Neural progenitor cell (in vitro differentiated cells): Measurements from ENCODE around the gene ZNF319. TPM values are rescaled to one million over a fixed set of nuclear protein-coding genes. Genes with fewer than 3 reads are reported as not detected.

Experiments
- DNase-seq: peaks from one replicate; pipeline ENCODE4 v3.0.0-alpha.2; 2016; ENCODE audit warnings: low spot score
- H2AFZ ChIP-seq: fragments of 200-600 bp; sonication (generic); replicated peaks from 2 replicates; pipeline ENCODE4 v1.6.1; 2016; ENCODE audit warnings: antibody characterized with exemption
- H3F3A ChIP-seq: fragments of 200-600 bp; sonication (generic); 2 replicates; pipeline ENCODE4 v1.6.1; 2016; ENCODE audit warnings: antibody characterized with exemption, low read depth
- H3K27ac ChIP-seq: fragments of 200-600 bp; sonication (generic); 2 replicates; pipeline ENCODE4 v1.5.1; 2016; ENCODE audit warnings: mild to moderate bottlenecking
- H3K27me3 ChIP-seq: fragments of 200-600 bp; sonication (generic); 2 replicates; pipeline ENCODE4 v1.6.1; 2016; ENCODE audit warnings: mild to moderate bottlenecking, moderate library complexity
- H3K36me3 ChIP-seq: fragments of 200-600 bp; sonication (generic); 2 replicates; pipeline ENCODE4 v1.5.1; 2016
- H3K4me1 ChIP-seq: fragments of 200-600 bp; sonication (generic); 2 replicates; pipeline ENCODE4 v1.6.1; 2016; ENCODE audit warnings: mixed run types
- H3K4me2 ChIP-seq: fragments of 200-600 bp; sonication (generic); 2 replicates; pipeline ENCODE4 v1.6.1; 2016
- H3K4me3 ChIP-seq: fragments of 200-600 bp; sonication (generic); 2 replicates; pipeline ENCODE4 v1.5.1; 2016
- H3K79me2 ChIP-seq: fragments of 200-600 bp; sonication (generic); 2 replicates; pipeline ENCODE4 v1.6.1; 2016; ENCODE audit warnings: low read depth
- H3K9ac ChIP-seq: fragments of 200-600 bp; sonication (generic); 2 replicates; pipeline ENCODE4 v1.6.1; 2016
- H3K9me3 ChIP-seq: fragments of 200-600 bp; sonication (generic); 2 replicates; pipeline ENCODE4 v1.5.1; 2016; ENCODE audit warnings: low read depth
- H4K20me1 ChIP-seq: fragments of 200-600 bp; sonication (generic); 2 replicates; pipeline ENCODE4 v1.6.1; 2016; ENCODE audit warnings: low read depth
- H3K27ac Mint-ChIP-seq: 3 replicates; pipeline ENCODE4 v1.8.0; 2021; ENCODE audit warnings: mixed read lengths
- H3K27me3 Mint-ChIP-seq: 2 replicates; pipeline ENCODE4 v1.8.0; 2022; ENCODE audit warnings: low read depth, mild to moderate bottlenecking, inconsistent platforms, moderate library complexity, mixed read lengths; ENCODE audit not compliant: insufficient read depth
- H3K36me3 Mint-ChIP-seq: 3 replicates; pipeline ENCODE4 v1.8.0; 2021; ENCODE audit warnings: mixed read lengths
- H3K4me1 Mint-ChIP-seq: 3 replicates; pipeline ENCODE4 v1.8.0; 2021; ENCODE audit warnings: mixed read lengths
- H3K4me3 Mint-ChIP-seq: 3 replicates; pipeline ENCODE4 v1.8.0; 2021; ENCODE audit warnings: mild to moderate bottlenecking, moderate library complexity, mixed read lengths
- H3K9me3 Mint-ChIP-seq: 3 replicates; pipeline ENCODE4 v1.8.0; 2020; ENCODE audit warnings: mixed read lengths
- EZH2 ChIP-seq: fragments of 200-600 bp; sonication (generic); IDR thresholded peaks from 2 replicates; pipeline ENCODE4 v1.6.1; 2017; ENCODE audit warnings: antibody characterized with exemption, mild to moderate bottlenecking, moderate library complexity
- EZH2phosphoT487 ChIP-seq: fragments of 200-600 bp; sonication (generic); IDR thresholded peaks from 2 replicates; pipeline ENCODE4 v1.6.1; 2017; ENCODE audit warnings: antibody characterized with exemption
- total RNA-seq: library from RNA; depleted of rRNA; stranded (reverse); fragments of >200 nt; gene quantifications from 2 replicates; pipeline ENCODE4 v1.2.3, GENCODE V29; 2015; ENCODE audit warnings: low replicate concordance
- TF ChIP-seq, protein P1 (sequence below): fragments of 200-600 bp; sonication (generic); IDR thresholded peaks from 2 replicates; pipeline ENCODE4 v1.5.1; 2017; ENCODE audit warnings: antibody characterized with exemption, mild to moderate bottlenecking

ZNF319 gene
- total RNA-seq, 1 donor from 2014 or later = 1.4 TPM

GRCh38 chr16:58034128-58034685, 33.7 kb upstream of the ZNF319 start:
- Mint-ChIP-seq H3K4me1 (peaks cover 14% of the 10 kb centered on the region), H3K9me3 (no peaks in the 10 kb centered on the region), H3K27me3 (peaks cover 6% of the 10 kb centered on the region), H3K36me3 (no peaks in the 10 kb centered on the region), H3K4me3 (no peak overlapping the region), H3K27ac (no peak overlapping the region)
- Histone ChIP-seq H2AFZ (no peak overlapping the region), H3F3A (no peaks in the 10 kb centered on the region), H3K27ac (no peak overlapping the region), H3K9ac (no peak overlapping the region), H3K36me3 (no peaks in the 10 kb centered on the region), H3K9me3 (no peaks in the 10 kb centered on the region), H3K79me2 (no peaks in the 10 kb centered on the region), H3K4me1 (peaks cover 16% of the 10 kb centered on the region), H4K20me1 (peaks cover 29% of the 10 kb centered on the region), H3K4me2 (no peak overlapping the region), H3K4me3 (no peak overlapping the region), H3K27me3 (no peaks in the 10 kb centered on the region)
- TF ChIP-seq EZH2phosphoT487 (no peak), EZH2 (no peak)
- TF ChIP-seq, protein P1, sequence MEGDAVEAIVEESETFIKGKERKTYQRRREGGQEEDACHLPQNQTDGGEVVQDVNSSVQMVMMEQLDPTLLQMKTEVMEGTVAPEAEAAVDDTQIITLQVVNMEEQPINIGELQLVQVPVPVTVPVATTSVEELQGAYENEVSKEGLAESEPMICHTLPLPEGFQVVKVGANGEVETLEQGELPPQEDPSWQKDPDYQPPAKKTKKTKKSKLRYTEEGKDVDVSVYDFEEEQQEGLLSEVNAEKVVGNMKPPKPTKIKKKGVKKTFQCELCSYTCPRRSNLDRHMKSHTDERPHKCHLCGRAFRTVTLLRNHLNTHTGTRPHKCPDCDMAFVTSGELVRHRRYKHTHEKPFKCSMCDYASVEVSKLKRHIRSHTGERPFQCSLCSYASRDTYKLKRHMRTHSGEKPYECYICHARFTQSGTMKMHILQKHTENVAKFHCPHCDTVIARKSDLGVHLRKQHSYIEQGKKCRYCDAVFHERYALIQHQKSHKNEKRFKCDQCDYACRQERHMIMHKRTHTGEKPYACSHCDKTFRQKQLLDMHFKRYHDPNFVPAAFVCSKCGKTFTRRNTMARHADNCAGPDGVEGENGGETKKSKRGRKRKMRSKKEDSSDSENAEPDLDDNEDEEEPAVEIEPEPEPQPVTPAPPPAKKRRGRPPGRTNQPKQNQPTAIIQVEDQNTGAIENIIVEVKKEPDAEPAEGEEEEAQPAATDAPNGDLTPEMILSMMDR = no peak
- DNase-seq = no peak

GRCh38 chr16:58032710-58033293, 32.3 kb upstream of the ZNF319 start:
- Histone ChIP-seq H2AFZ (no peak overlapping the region), H3K27me3 (no peaks in the 10 kb centered on the region), H3K9ac (no peak overlapping the region), H3K9me3 (no peaks in the 10 kb centered on the region), H3F3A (peaks cover 4% of the 10 kb centered on the region), H3K4me2 (peak overlapping the region; percentile 4), H3K27ac (no peak overlapping the region), H3K36me3 (no peaks in the 10 kb centered on the region), H3K79me2 (no peaks in the 10 kb centered on the region), H4K20me1 (peaks cover 43% of the 10 kb centered on the region), H3K4me1 (peaks cover 30% of the 10 kb centered on the region), H3K4me3 (no peak overlapping the region)
- H3K27me3 Mint-ChIP-seq = peaks cover 8% of the 10 kb centered on the region
- no peak for DNase-seq
- H3K9me3 Mint-ChIP-seq = no peaks in the 10 kb centered on the region
- no peak overlapping the region for H3K4me3 Mint-ChIP-seq
- TF ChIP-seq EZH2 = no peak
- TF ChIP-seq, protein P1 = no peak
- TF ChIP-seq EZH2phosphoT487 = no peak
- H3K36me3 Mint-ChIP-seq = no peaks in the 10 kb centered on the region
- H3K4me1 Mint-ChIP-seq = peaks cover 17% of the 10 kb centered on the region
- no peak overlapping the region for H3K27ac Mint-ChIP-seq

DNA sequence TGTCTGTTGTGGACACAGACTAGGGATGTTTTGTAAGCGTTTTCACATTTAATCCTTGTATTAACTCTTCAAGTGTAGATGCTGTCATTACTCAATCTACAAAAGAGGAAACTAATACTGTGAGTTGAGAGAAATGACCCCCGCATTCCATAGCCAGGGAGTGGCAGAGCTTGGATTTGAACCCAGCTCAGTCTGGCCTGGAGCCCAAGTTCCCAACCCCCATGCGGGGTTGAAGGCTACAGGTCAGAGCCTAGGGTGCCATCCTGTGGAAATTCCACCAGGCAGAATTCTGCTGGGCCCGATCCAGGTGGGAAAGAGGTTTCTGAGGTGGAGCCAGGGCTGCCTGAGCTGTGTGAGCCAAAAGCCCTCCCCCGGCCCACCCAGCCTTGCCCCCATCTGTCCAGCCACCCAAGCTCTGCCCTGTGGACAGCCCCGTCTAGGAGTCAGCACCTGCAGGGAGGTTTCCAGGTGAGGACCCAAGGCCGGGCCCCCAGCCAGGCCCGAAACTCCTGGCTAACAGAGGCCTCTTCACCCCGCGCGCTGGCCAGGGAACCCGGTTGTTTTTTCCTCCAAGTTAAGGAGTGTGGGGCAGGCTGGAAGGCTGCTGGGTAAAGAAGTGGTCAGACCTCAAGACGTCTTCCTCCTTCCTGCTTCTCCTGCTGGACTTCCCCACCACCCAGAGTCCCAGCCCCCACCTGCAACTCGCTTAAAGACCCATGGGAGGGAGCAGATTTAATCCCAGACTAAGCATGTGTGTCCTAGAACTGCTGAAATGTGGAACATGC, 30.7 kb upstream of the ZNF319 start:
- Mint-ChIP-seq H3K4me1 (peaks cover 17% of the 10 kb centered on the region), H3K27me3 (peaks cover 7% of the 10 kb centered on the region), H3K27ac (no peak overlapping the region), H3K9me3 (no peaks in the 10 kb centered on the region), H3K36me3 (no peaks in the 10 kb centered on the region), H3K4me3 (no peak overlapping the region)
- Histone ChIP-seq H3K79me2 (peaks cover 9% of the 10 kb centered on the region), H4K20me1 (peaks cover 50% of the 10 kb centered on the region), H3K27me3 (no peaks in the 10 kb centered on the region), H3F3A (peaks cover 16% of the 10 kb centered on the region), H3K27ac (no peak overlapping the region), H3K9ac (no peak overlapping the region), H2AFZ (no peak overlapping the region), H3K9me3 (no peaks in the 10 kb centered on the region), H3K4me2 (no peak overlapping the region), H3K4me1 (peaks cover 34% of the 10 kb centered on the region), H3K4me3 (no peak overlapping the region), H3K36me3 (no peaks in the 10 kb centered on the region)
- DNase-seq = no peak
- TF ChIP-seq, protein P1 = no peak
- no peak for TF ChIP-seq EZH2
- TF ChIP-seq EZH2phosphoT487 = no peak
